ENCODE results near the gene ZNF536. TPM values are rescaled to one million over a fixed set of nuclear protein-coding genes. Genes with fewer than 3 reads are reported as not detected.

ZNF536 gene
- total RNA-seq, 2 donors from 2014 or later: 0.29 to 0.56 TPM

DNA sequence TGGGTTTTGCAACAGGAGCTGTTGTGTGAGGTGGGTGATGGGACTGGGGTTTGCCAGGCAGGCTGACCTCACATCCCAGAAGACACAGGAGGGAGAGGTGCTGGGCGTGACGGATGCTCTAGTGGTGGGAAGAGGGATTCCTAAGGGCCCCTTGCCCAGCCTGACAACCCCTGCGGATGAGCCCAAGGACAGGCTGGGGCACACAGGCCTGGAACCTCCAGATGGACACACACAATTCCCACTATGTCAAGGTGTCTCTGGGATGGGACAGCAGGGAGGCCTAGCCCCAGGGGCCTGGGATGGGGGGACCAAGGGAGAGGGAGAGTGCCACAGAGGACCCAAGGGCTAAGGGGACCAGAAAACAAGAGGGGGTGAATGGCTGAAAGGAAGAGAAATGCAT lies 191.5 kb downstream of the ZNF536 start:
- H3K27ac Mint-ChIP-seq: no peak overlapping the region
- H3K36me3 Mint-ChIP-seq (ENCODE audit: insufficient read depth in 2 of 2): no peaks in the 10 kb centered on the region
- H3K4me1 Mint-ChIP-seq (ENCODE audit: low read depth): no peaks in the 10 kb centered on the region
- H3K4me3 Mint-ChIP-seq: no peak overlapping the region
- no peaks in the 10 kb centered on the region for H3K9me3 Mint-ChIP-seq
- DNase-seq (no peak), ATAC-seq (replicated peaks in 1 of 2) (no peak)
- H3K27me3 Mint-ChIP-seq (ENCODE audit: low read depth): no peaks in the 10 kb centered on the region

GRCh38 chr19:30564551-30565011 lies 192.4 kb downstream of the ZNF536 start:
- no peaks in the 10 kb centered on the region for H3K9me3 Mint-ChIP-seq
- H3K27me3 Mint-ChIP-seq (ENCODE audit: low read depth): no peaks in the 10 kb centered on the region
- DNase-seq: no peak
- ATAC-seq (replicated peaks in 1 of 2): no peak
- no peaks in the 10 kb centered on the region for H3K4me1 Mint-ChIP-seq (ENCODE audit: low read depth)
- H3K27ac Mint-ChIP-seq: no peak overlapping the region
- H3K4me3 Mint-ChIP-seq: no peak overlapping the region
- H3K36me3 Mint-ChIP-seq (ENCODE audit: insufficient read depth in 2 of 2): no peaks in the 10 kb centered on the region

DNA sequence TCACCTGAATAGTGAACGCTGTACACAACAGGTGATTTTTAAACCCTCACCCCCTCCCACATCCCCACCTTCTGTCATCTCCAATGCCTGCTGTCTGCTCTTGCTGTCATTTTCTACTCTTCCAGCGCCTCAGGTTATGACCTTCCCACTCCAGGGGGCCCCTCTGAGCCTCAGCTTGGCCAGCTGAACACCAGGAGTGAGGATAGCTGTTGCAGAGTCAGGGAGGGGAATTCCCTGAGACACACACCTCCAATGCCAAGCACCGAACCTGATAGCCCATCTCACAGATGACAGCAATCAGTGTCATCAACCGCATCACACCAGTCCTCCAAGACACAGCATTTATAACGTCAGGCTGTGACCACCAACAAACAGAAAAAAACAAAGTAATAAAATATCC lies 193.5 kb downstream of the ZNF536 start:
- H3K36me3 Mint-ChIP-seq (ENCODE audit: insufficient read depth in 2 of 2): no peaks in the 10 kb centered on the region
- H3K4me3 Mint-ChIP-seq: no peak overlapping the region
- H3K27ac Mint-ChIP-seq: no peak overlapping the region
- no peaks in the 10 kb centered on the region for H3K4me1 Mint-ChIP-seq (ENCODE audit: low read depth)
- ATAC-seq (replicated peaks in 1 of 2) (no peak), DNase-seq (no peak)
- H3K27me3 Mint-ChIP-seq (ENCODE audit: low read depth): no peaks in the 10 kb centered on the region
- no peaks in the 10 kb centered on the region for H3K9me3 Mint-ChIP-seq

GRCh38 chr19:30566681-30567420 lies 194.7 kb downstream of the ZNF536 start:
- Mint-ChIP-seq H3K27me3 (ENCODE audit: low read depth) (no peaks in the 10 kb centered on the region), H3K4me3 (no peak overlapping the region), H3K36me3 (ENCODE audit: insufficient read depth in 2 of 2) (no peaks in the 10 kb centered on the region), H3K27ac (no peak overlapping the region), H3K9me3 (no peaks in the 10 kb centered on the region), H3K4me1 (ENCODE audit: low read depth) (no peaks in the 10 kb centered on the region)
- no peak for ATAC-seq (replicated peaks in 1 of 2)
- no peak for DNase-seq

- Mint-ChIP-seq H3K9me3 (no peaks in the 10 kb centered on the region), H3K27ac (no peak overlapping the region), H3K36me3 (ENCODE audit: insufficient read depth in 2 of 2) (no peaks in the 10 kb centered on the region), H3K4me1 (ENCODE audit: low read depth) (no peaks in the 10 kb centered on the region), H3K27me3 (ENCODE audit: low read depth) (no peaks in the 10 kb centered on the region), H3K4me3 (no peak overlapping the region)
- ATAC-seq (replicated peaks in 1 of 2) (no peak), DNase-seq (no peak)
Measured at GRCh38 chr19:30567536-30568232, 195.5 kb downstream of the ZNF536 start.

DNA sequence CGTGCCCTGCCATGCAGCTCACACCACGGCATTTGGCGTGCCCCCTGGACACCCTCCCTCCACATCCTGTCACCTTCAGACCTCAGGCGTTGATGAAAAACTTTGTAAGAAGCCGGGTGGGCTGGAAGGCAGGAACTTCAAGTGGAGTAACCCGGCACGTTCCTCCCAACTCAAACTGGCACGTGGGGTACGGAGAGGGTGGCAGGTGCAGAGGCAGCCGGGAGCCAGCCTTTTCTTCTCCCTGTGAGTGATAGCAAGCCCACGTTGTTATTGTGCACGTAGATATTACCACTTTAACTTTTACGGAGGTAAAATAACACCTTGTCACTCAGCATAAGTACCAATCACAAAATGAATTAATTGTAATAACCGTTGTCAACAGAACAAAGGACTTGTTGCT lies 198.0 kb downstream of the ZNF536 start:
- H3K4me1 Mint-ChIP-seq (ENCODE audit: low read depth): no peaks in the 10 kb centered on the region
- no peaks in the 10 kb centered on the region for H3K36me3 Mint-ChIP-seq (ENCODE audit: insufficient read depth in 2 of 2)
- H3K9me3 Mint-ChIP-seq: no peaks in the 10 kb centered on the region
- H3K4me3 Mint-ChIP-seq: no peak overlapping the region
- no peaks in the 10 kb centered on the region for H3K27me3 Mint-ChIP-seq (ENCODE audit: low read depth)
- ATAC-seq (replicated peaks in 1 of 2) (no peak), DNase-seq (no peak)
- H3K27ac Mint-ChIP-seq: no peak overlapping the region

DNA sequence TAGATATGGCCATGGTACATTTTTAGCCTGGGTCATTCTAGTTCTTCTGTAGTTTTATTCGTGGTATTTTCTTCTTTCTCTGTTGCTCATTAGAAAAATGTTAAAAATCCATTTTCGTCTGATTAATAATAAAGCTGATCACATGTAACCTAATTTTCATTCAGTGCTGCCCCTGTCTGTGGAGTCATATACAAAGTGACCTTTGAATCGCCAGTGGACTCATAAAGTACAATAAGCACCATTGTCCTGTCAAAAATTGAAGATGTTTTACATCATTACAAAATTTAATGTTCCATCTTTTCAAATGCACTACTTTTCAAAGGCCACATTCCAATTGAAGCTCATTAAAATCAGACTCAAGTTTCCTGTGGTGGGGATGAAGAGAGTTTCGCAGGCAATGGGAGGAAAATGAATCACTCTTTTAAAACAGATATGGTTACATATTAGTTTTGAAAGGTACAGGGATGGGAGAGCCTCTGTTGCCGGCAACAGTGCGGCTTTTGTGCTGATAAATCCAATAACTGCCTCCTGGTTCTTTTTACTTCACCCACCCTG lies 205.4 kb downstream of the ZNF536 start:
- Mint-ChIP-seq H3K9me3 (no peaks in the 10 kb centered on the region), H3K27me3 (ENCODE audit: low read depth) (peaks cover 5% of the 10 kb centered on the region), H3K4me3 (no peak overlapping the region), H3K4me1 (ENCODE audit: low read depth) (no peaks in the 10 kb centered on the region), H3K36me3 (ENCODE audit: insufficient read depth in 2 of 2) (no peaks in the 10 kb centered on the region), H3K27ac (no peak overlapping the region)
- DNase-seq (no peak), ATAC-seq (replicated peaks in 1 of 2) (no peak)

GRCh38 chr19:30579419-30579818 lies 207.2 kb downstream of the ZNF536 start:
- Mint-ChIP-seq H3K27ac (no peak overlapping the region), H3K36me3 (ENCODE audit: insufficient read depth in 2 of 2) (no peaks in the 10 kb centered on the region), H3K9me3 (no peaks in the 10 kb centered on the region), H3K4me1 (ENCODE audit: low read depth) (no peaks in the 10 kb centered on the region), H3K27me3 (ENCODE audit: low read depth) (peaks cover 5% of the 10 kb centered on the region), H3K4me3 (no peak overlapping the region)
- DNase-seq (no peak), ATAC-seq (replicated peaks in 1 of 2) (no peak)

DNA sequence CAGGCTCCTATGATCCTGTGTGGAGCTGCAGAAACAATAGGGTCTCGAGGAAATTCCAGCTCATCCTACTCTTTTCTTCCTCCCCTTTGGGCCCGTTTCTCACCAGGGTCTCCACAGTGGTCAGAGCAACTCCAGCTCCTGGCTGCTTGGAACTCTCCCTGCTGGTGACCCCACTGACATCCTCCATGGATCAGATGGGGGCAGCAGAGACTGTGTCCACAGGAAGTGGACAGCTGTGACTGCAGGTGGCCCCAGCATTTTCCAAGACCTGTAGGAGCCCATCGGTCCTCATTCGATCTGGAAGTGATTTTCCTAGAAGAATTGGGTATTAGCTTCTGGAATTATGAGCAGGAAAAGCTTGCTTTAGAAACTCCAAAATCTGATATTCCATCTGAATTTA lies 208.5 kb downstream of the ZNF536 start:
- H3K36me3 Mint-ChIP-seq (ENCODE audit: insufficient read depth in 2 of 2): no peaks in the 10 kb centered on the region
- no peak overlapping the region for H3K4me3 Mint-ChIP-seq
- no peak overlapping the region for H3K27ac Mint-ChIP-seq
- no peaks in the 10 kb centered on the region for H3K9me3 Mint-ChIP-seq
- no peak for ATAC-seq (replicated peaks in 1 of 2)
- no peak for DNase-seq
- H3K4me1 Mint-ChIP-seq (ENCODE audit: low read depth): no peaks in the 10 kb centered on the region
- peaks cover 5% of the 10 kb centered on the region for H3K27me3 Mint-ChIP-seq (ENCODE audit: low read depth)

- Mint-ChIP-seq H3K9me3 (no peaks in the 10 kb centered on the region), H3K27me3 (ENCODE audit: low read depth) (peaks cover 5% of the 10 kb centered on the region), H3K4me3 (no peak overlapping the region), H3K36me3 (ENCODE audit: insufficient read depth in 2 of 2) (no peaks in the 10 kb centered on the region), H3K4me1 (ENCODE audit: low read depth) (no peaks in the 10 kb centered on the region), H3K27ac (no peak overlapping the region)
- no peak for DNase-seq
- ATAC-seq (replicated peaks in 1 of 2): no peak
Measured at GRCh38 chr19:30584090-30584489, 211.9 kb downstream of the ZNF536 start.

GRCh38 chr19:30587869-30588268 lies 215.7 kb downstream of the ZNF536 start:
- Mint-ChIP-seq H3K9me3 (peaks cover 1 to 2% of the 10 kb centered on the region in 2 donors), H3K27me3 (ENCODE audit: low read depth) (no peaks in the 10 kb centered on the region), H3K27ac (no peak overlapping the region), H3K36me3 (ENCODE audit: insufficient read depth in 2 of 2) (no peaks in the 10 kb centered on the region), H3K4me3 (no peak overlapping the region), H3K4me1 (ENCODE audit: low read depth) (no peaks in the 10 kb centered on the region)
- DNase-seq: no peak
- no peak for ATAC-seq (replicated peaks in 1 of 2)

DNA sequence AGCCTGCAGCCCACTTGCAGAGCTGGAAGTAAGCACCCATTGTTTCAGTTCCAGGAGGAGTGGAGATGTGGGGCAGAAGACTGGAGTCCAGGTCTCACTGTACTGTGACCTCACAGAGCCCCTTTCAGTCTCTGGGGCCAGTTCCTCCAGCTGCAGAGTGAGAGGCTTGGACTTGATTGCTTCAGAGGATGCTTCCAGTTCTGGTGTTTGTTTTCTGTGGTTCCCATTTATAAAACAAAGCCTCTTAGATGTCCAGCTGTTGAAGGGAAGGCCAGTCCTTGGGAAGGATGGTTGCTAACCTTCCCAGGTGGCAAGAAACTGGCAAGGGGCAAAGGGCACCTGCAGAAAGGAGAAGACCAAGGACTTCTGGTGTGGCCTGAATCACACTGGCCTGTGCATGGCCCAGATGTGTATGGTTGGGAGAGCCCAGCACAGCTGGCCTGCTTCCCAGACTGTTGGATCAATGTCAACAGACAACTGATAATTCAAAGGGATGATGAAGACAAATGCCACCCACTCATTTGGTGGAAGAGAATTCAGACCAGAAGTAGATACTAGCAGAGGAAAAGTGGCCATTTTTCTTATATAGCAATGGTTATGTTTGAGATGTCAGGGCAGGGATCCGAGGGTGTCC lies 218.5 kb downstream of the ZNF536 start:
- no peak for ATAC-seq (replicated peaks in 1 of 2)
- Mint-ChIP-seq H3K27ac (no peak overlapping the region), H3K9me3 (peaks cover 1 to 2% of the 10 kb centered on the region in 2 donors), H3K4me3 (no peak overlapping the region), H3K27me3 (ENCODE audit: low read depth) (no peaks in the 10 kb centered on the region), H3K36me3 (ENCODE audit: insufficient read depth in 2 of 2) (no peaks in the 10 kb centered on the region), H3K4me1 (ENCODE audit: low read depth) (no peaks in the 10 kb centered on the region)
- no peak for DNase-seq

DNA sequence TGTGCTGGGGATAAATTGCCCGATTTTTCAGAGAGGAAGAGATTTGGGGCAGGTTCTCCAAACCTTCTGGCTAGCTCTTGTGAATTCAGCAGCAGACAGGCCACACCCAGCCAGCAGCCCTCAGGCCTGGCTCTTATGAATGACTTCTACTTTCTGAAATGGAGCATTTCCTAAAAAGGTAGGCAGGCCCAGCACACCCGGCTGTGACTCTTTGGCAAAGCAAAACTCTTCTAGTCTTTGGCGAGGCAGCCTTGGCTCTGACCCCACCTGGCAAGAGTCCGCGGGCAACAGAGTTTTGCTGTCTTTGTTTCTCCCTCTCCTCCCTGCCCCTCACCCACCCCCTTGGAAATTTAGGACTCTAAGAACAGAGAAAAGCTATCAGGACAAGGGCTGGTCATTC lies 221.2 kb downstream of the ZNF536 start:
- ATAC-seq (replicated peaks in 1 of 2) (no peak), DNase-seq (no peak)
- H3K36me3 Mint-ChIP-seq (ENCODE audit: insufficient read depth in 2 of 2): no peaks in the 10 kb centered on the region
- H3K27me3 Mint-ChIP-seq (ENCODE audit: low read depth): no peaks in the 10 kb centered on the region
- no peak overlapping the region for H3K27ac Mint-ChIP-seq
- no peaks in the 10 kb centered on the region for H3K4me1 Mint-ChIP-seq (ENCODE audit: low read depth)
- H3K4me3 Mint-ChIP-seq: no peak overlapping the region
- peaks cover 1 to 2% of the 10 kb centered on the region in 2 donors for H3K9me3 Mint-ChIP-seq
